ENCODE data around the gene GLYAT.

- TF ChIP-seq POLR2A (IDR thresholded peaks at IDR 0.05) (no peak), CTCF (IDR thresholded peaks at IDR 0.05) (no peak)
Observed at GRCh38 chr11:58774164-58774593, 42.4 kb upstream of the GLYAT start.

Measured in uterus (tissue), 2 donors.